ENCODE data around the gene ENDOU.

DNA sequence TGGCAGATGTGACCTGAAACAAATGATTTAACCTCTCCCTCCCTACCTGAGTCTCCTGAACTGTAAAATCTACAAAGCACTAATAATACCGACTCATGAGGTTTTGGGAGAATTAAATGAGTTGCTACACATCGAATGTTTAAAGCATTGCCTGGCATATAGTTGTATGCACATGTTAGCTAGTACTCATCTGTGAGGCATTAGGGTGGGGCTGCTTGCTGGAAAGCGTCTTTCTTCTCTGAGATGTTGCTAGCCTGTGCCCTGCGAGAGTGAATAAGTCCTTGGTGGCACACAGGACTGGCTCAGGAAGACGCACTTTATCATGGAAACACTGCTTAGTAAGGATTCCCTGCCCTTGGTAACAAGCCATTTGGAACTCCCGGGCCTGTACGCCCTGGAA is 27.3 kb upstream of the ENDOU start:
- TF ChIP-seq EZH2 (IDR thresholded peaks at IDR 0.05; ENCODE audit: low read depth): no peak
- TF ChIP-seq, protein P1, sequence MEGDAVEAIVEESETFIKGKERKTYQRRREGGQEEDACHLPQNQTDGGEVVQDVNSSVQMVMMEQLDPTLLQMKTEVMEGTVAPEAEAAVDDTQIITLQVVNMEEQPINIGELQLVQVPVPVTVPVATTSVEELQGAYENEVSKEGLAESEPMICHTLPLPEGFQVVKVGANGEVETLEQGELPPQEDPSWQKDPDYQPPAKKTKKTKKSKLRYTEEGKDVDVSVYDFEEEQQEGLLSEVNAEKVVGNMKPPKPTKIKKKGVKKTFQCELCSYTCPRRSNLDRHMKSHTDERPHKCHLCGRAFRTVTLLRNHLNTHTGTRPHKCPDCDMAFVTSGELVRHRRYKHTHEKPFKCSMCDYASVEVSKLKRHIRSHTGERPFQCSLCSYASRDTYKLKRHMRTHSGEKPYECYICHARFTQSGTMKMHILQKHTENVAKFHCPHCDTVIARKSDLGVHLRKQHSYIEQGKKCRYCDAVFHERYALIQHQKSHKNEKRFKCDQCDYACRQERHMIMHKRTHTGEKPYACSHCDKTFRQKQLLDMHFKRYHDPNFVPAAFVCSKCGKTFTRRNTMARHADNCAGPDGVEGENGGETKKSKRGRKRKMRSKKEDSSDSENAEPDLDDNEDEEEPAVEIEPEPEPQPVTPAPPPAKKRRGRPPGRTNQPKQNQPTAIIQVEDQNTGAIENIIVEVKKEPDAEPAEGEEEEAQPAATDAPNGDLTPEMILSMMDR (conservative IDR thresholded peaks at IDR 0.05): no peak

All from PC-9 (cell line).